AG10803 (cell line): Measurements from ENCODE around the gene CDH4.

Source experiments
- DNase-seq: peaks from one replicate; pipeline ENCODE4 v3.0.0; 2010; ENCODE audit warnings: low read depth
- H3K4me3 ChIP-seq: 2 replicates; pipeline ENCODE4 v1.5.1; 2011; ENCODE audit warnings: mild to moderate bottlenecking, low read length, control low read depth
- CTCF ChIP-seq: conservative IDR thresholded peaks from 2 replicates; pipeline ENCODE4 v1.5.1; 2011; ENCODE audit warnings: mild to moderate bottlenecking, low read length, control low read depth, inconsistent platforms

The CDH4 gene

GRCh38 chr20:61685462-61685861 lies 433.4 kb downstream of the CDH4 start:
- no peak for TF ChIP-seq CTCF
- H3K4me3 ChIP-seq: no peak overlapping the region
- no peak for DNase-seq

DNA sequence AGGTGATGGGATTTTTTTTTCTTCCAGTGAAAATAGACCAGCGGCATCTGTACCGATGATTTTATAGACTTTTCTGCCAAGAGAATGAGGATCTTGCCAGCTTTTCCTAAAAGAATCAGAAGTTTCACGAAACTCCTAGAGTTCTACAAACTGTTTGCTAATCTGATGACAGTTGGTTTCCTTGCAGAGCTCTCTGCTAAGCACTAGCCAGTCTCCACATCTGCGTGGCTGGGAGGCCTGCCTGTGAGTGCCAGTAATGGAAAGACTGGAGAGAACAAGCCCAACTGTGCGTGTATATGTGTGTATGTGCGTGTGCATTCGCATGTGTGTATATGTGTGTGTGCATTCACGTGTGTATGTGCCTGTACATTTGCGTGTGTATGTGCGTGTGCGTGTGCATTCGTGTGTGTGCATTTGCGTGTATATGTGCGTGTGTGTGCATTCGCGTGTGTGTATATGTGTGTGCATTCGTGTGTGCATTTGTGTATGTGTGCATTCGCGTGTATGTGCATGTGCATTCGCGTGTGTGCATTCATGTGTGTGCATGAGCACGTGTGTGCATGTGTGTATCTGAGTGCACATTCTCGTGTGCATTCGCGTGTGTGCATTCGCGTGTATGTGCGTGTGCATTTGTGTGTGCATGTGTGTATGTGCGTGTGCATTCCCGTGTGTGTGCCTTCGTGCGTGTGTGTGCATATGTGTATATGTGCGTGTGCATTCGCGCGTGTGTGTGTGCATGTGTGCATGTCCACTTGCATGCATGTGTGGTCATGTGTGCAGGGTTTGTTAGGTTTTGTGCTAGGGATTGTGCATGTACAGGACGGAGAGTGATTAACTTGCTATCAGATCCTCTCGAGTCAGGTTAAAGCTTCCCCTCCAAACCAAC lies 434.2 kb downstream of the CDH4 start:
- no peak for TF ChIP-seq CTCF
- H3K4me3 ChIP-seq: no peak overlapping the region
- DNase-seq: peak; percentile 11

DNA sequence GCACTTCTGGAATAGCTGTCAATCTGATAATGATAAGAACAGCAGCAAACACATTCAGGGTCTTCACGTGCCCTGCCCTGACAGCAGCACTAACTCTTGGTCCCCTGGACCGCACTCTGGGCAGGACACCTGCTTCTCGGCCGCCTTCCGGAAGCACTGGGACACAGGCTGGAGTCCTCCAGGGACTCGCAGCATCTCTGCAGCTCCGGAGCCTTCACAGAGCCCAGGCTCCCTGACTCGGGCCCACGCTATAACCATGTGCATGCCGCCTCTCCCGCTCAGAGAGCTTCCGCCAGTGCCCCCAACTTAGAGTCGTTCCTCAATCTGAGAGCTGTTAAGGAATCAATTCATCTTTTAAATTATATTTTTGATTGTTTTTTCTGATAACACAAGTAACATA lies 436.4 kb downstream of the CDH4 start:
- no peak for TF ChIP-seq CTCF
- DNase-seq: no peak
- no peak overlapping the region for H3K4me3 ChIP-seq

GRCh38 chr20:61690150-61690549 lies 438.1 kb downstream of the CDH4 start:
- H3K4me3 ChIP-seq: no peak overlapping the region
- TF ChIP-seq CTCF: no peak
- no peak for DNase-seq

- TF ChIP-seq CTCF: no peak
- DNase-seq: no peak
- no peak overlapping the region for H3K4me3 ChIP-seq
Measured at GRCh38 chr20:61690993-61691838, 439.2 kb downstream of the CDH4 start.

- no peak for DNase-seq
- no peak overlapping the region for H3K4me3 ChIP-seq
- no peak for TF ChIP-seq CTCF
Measured at GRCh38 chr20:61691978-61692377, 439.9 kb downstream of the CDH4 start.

DNA sequence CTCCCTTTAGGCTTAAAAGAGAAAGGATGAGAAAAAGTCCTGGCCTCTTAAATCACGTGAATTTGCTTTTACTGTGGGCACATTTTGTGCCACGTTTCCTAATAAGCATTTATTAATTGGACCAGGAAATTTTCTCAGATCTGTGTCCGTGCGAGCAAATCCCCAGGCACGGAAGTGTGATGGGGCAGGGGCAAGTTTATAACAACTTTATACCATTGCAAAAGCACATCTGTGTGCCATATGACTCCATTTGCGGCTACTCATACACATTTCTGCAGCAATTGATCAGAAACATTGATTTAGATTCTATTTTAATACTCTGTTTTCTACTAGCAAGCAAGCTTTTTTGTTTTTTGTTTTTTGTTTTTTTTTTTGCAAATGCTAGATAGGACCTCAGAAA lies 440.4 kb downstream of the CDH4 start:
- H3K4me3 ChIP-seq: no peak overlapping the region
- no peak for TF ChIP-seq CTCF
- DNase-seq: peak; percentile 74
